GM06990 (cell line): ENCODE results near the gene ACTC1.

Experiments used
- DNase-seq: peaks from one replicate; pipeline ENCODE4 v3.0.0-alpha.2; 2011; ENCODE audit not compliant: insufficient read length; ENCODE audit errors: extremely low read depth
- H3K27me3 ChIP-seq: replicated peaks from 2 replicates; pipeline ENCODE4 v1.6.0; 2011; ENCODE audit warnings: low read length; ENCODE audit not compliant: control insufficient read depth, insufficient read depth
- H3K36me3 ChIP-seq: 2 replicates; pipeline ENCODE4 v1.5.1; 2011; ENCODE audit warnings: low read length; ENCODE audit not compliant: control insufficient read depth, insufficient read depth
- H3K4me3 ChIP-seq: replicated peaks from 2 replicates; pipeline ENCODE4 v1.5.1; 2011; ENCODE audit warnings: low read depth, mild to moderate bottlenecking, control low read depth, low read length
- CTCF ChIP-seq: IDR thresholded peaks from 2 replicates; pipeline ENCODE4 v1.5.1; 2011; ENCODE audit warnings: low read length, control low read depth, mild to moderate bottlenecking, inconsistent platforms; ENCODE audit not compliant: insufficient read depth, poor library complexity, severe bottlenecking

ACTC1 gene

GRCh38 chr15:34795267-34796081 is at the start of gene ACTC1:
ACTC1 (minus strand) TSS chr15:34795549; CDS start chr15:34794808, 741 bp downstream.
- no peak within 1 kb of the TSS for H3K4me3 ChIP-seq
- no peak for DNase-seq

GRCh38 chr15:34841262-34841725 is 45.9 kb upstream of the ACTC1 start:
- TF ChIP-seq CTCF: no peak
- Histone ChIP-seq H3K27me3 (no peaks in the 10 kb centered on the region), H3K4me3 (no peak overlapping the region), H3K36me3 (no peaks in the 10 kb centered on the region)
- DNase-seq: no peak

More at GRCh38 chr15:34795267-34796081, at the start of gene ACTC1:
- Histone ChIP-seq H3K36me3 (no peaks in the 10 kb centered on the region), H3K27me3 (peaks cover 4% of the 10 kb centered on the region; the same call in 1 of the 2 replicates)
- no peak for TF ChIP-seq CTCF

GRCh38 chr15:34838282-34838681 is 42.9 kb upstream of the ACTC1 start:
- no peak for DNase-seq
- no peak for TF ChIP-seq CTCF
- Histone ChIP-seq H3K36me3 (no peaks in the 10 kb centered on the region), H3K27me3 (no peaks in the 10 kb centered on the region), H3K4me3 (no peak overlapping the region)

- DNase-seq: no peak
- H3K4me3 ChIP-seq: no peak overlapping the region
Observed at GRCh38 chr15:34837246-34838016, 42.1 kb upstream of the ACTC1 start.

More at GRCh38 chr15:34837246-34838016, 42.1 kb upstream of the ACTC1 start:
- H3K36me3 ChIP-seq: no peaks in the 10 kb centered on the region
- TF ChIP-seq CTCF: no peak
- no peaks in the 10 kb centered on the region for H3K27me3 ChIP-seq
